GM23338 (cell line): Measurements from ENCODE around the gene COA7. TPM values are rescaled to one million over a fixed set of nuclear protein-coding genes. Genes with fewer than 3 reads are reported as not detected.
A peak's percentile ranks its signal among the peaks of the same experiment; 100 is the strongest.

Source experiments
- ATAC-seq: fragments of 200-7000 bp; cut with Tn5 transposase; 3 replicates; pipeline ENCODE4 v1.9.1; 2020
- DNase-seq: peaks from one replicate; pipeline ENCODE4 v3.0.0-alpha.2; 2015; ENCODE audit warnings: low spot score
- H2AFZ ChIP-seq: fragments of 200-600 bp; sonication (generic); 2 replicates; pipeline ENCODE4 v1.8.0; 2016; ENCODE audit warnings: antibody characterized with exemption, mild to moderate bottlenecking, moderate library complexity
- H3F3A ChIP-seq: fragments of 200-600 bp; sonication (generic); replicated peaks from 2 replicates; pipeline ENCODE4 v1.8.0; 2017; ENCODE audit warnings: antibody characterized with exemption, mixed run types, low read depth
- H3K27ac ChIP-seq: fragments of 200-600 bp; sonication (generic); 2 replicates; pipeline ENCODE4 v1.6.1; 2016; ENCODE audit warnings: low read depth
- H3K27me3 ChIP-seq: fragments of 200-600 bp; sonication (generic); 2 replicates; pipeline ENCODE4 v1.8.0; 2016; ENCODE audit warnings: mild to moderate bottlenecking, mixed run types, moderate library complexity; ENCODE audit not compliant: insufficient read depth
- H3K36me3 ChIP-seq: fragments of 200-600 bp; sonication (generic); 2 replicates; pipeline ENCODE4 v1.8.0; 2016; ENCODE audit warnings: mild to moderate bottlenecking; ENCODE audit not compliant: insufficient read depth
- H3K4me1 ChIP-seq: fragments of 200-600 bp; sonication (generic); 2 replicates; pipeline ENCODE4 v1.8.0; 2016; ENCODE audit warnings: mild to moderate bottlenecking, moderate library complexity; ENCODE audit not compliant: insufficient read depth
- H3K4me2 ChIP-seq: fragments of 200-600 bp; sonication (generic); 2 replicates; pipeline ENCODE4 v1.7.1; 2017; ENCODE audit warnings: mixed run types
- H3K4me3 ChIP-seq: fragments of 200-600 bp; sonication (generic); 2 replicates; pipeline ENCODE4 v1.6.1; 2016; ENCODE audit warnings: mixed run types
- H3K79me2 ChIP-seq: fragments of 200-600 bp; sonication (generic); replicated peaks from 2 replicates; pipeline ENCODE4 v1.8.0; 2017; ENCODE audit warnings: mild to moderate bottlenecking; ENCODE audit not compliant: insufficient read depth
- H3K9me2 ChIP-seq: fragments of 200-600 bp; sonication (generic); 2 replicates; pipeline ENCODE4 v1.8.0; 2017; ENCODE audit not compliant: insufficient read depth
- H4K20me1 ChIP-seq: fragments of 200-600 bp; sonication (generic); replicated peaks from 2 replicates; pipeline ENCODE4 v1.8.0; 2017; ENCODE audit warnings: mild to moderate bottlenecking; ENCODE audit not compliant: insufficient read depth
- H3K27ac Mint-ChIP-seq: 2 replicates; pipeline ENCODE4 v1.8.0; 2020; ENCODE audit warnings: inconsistent platforms, mild to moderate bottlenecking, moderate library complexity, mixed read lengths
- H3K27me3 Mint-ChIP-seq: 3 replicates; pipeline ENCODE4 v1.8.0; 2022; ENCODE audit warnings: low read depth, mild to moderate bottlenecking, moderate library complexity, mixed read lengths, inconsistent platforms; ENCODE audit not compliant: insufficient read depth, poor library complexity
- H3K36me3 Mint-ChIP-seq: 3 replicates; pipeline ENCODE4 v1.8.0; 2021; ENCODE audit warnings: low read depth, mild to moderate bottlenecking, inconsistent platforms, moderate library complexity, mixed read lengths
- H3K4me1 Mint-ChIP-seq: 3 replicates; pipeline ENCODE4 v1.8.0; 2020; ENCODE audit warnings: mild to moderate bottlenecking, inconsistent platforms, mixed read lengths
- H3K4me3 Mint-ChIP-seq: 3 replicates; pipeline ENCODE4 v1.8.0; 2021; ENCODE audit warnings: moderate library complexity, mild to moderate bottlenecking, inconsistent platforms, mixed read lengths
- H3K9me3 Mint-ChIP-seq: 3 replicates; pipeline ENCODE4 v1.8.0; 2020; ENCODE audit warnings: moderate library complexity, mild to moderate bottlenecking, inconsistent platforms, mixed read lengths
- JUNB ChIP-seq: IDR thresholded peaks from one replicate; pipeline ENCODE4 v1.6.1; 2016; ENCODE audit warnings: antibody characterized with exemption; ENCODE audit not compliant: unreplicated experiment
- STAT1 ChIP-seq: IDR thresholded peaks from one replicate; pipeline ENCODE4 v1.6.1; 2016; ENCODE audit warnings: antibody characterized with exemption; ENCODE audit not compliant: unreplicated experiment
- polyA plus RNA-seq: library from polyadenylated mRNA; unstranded; fragments of >200 nt; fragmentation: Nextera tagmentation; extraction: Ambion mirVana; gene quantifications from 2 replicates; pipeline ENCODE4 v1.2.1, GENCODE V29; 2016
- total RNA-seq: library from RNA; depleted of rRNA; stranded (reverse); fragments of >200 nt; shearing (Covaris generic); gene quantifications from 2 replicates; pipeline ENCODE4 v1.2.3, GENCODE V29; 2014
- TF ChIP-seq, protein P1 (sequence below), 2 experiments: fragments of 200-600 bp in 1 of 2; sonication (generic) in 1 of 2; conservative IDR thresholded peaks; 2 replicates each; pipeline versions ENCODE4 v1.5.1 to v1.6.1; 2016 to 2017; ENCODE audit warnings: antibody characterized with exemption in 2 of 2, low read depth in 2 of 2, mild to moderate bottlenecking in 2 of 2, moderate library complexity in 1 of 2
- TF ChIP-seq, protein P2 (sequence below): IDR thresholded peaks from 2 replicates; pipeline ENCODE4 v1.6.1; 2016; ENCODE audit warnings: antibody characterized with exemption
- TF ChIP-seq, protein P3 (sequence below): fragments of 250-450 bp; sonication (Bioruptor Pico); IDR thresholded peaks from 2 replicates; pipeline ENCODE4 v1.5.0; 2020; ENCODE audit warnings: mild to moderate bottlenecking, moderate library complexity

The COA7 gene
- total and polyA plus RNA-seq, 2 experiments from 2014 or later, result 19.7 to 27.5 TPM

DNA sequence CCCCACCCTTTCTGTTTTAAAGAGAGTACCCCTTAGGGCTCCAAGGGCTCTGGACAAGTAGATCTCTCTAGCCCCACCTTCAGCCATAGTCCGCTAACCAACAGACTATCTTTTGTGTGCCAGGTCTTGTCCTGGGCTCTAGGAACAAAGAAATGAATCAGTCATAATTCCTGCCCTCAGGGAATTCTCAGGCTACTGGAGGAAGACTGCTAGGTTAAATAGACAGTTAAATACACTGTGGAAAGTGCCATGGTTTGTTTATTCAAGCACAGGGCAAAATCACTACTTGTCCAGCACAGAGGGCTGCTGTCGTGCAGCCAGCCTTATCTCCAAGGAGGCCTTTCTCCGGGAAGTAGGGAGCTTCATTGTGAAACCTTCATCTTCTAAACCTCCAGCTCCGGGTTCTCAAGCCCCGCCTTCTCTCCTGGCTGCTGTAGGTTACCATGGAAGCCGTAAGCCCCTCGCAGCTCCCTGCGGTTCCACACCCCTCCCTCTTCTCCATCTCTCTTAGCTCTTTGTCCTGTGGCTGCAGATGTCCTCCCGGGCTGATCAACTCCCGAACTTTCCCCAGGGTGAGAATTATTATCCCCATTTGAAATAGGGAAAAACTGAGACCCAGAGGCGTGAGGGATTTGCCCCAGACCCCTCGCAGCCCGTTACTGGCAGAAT is 35.4 kb downstream of the COA7 start (continued):
- TF ChIP-seq, protein P1, sequence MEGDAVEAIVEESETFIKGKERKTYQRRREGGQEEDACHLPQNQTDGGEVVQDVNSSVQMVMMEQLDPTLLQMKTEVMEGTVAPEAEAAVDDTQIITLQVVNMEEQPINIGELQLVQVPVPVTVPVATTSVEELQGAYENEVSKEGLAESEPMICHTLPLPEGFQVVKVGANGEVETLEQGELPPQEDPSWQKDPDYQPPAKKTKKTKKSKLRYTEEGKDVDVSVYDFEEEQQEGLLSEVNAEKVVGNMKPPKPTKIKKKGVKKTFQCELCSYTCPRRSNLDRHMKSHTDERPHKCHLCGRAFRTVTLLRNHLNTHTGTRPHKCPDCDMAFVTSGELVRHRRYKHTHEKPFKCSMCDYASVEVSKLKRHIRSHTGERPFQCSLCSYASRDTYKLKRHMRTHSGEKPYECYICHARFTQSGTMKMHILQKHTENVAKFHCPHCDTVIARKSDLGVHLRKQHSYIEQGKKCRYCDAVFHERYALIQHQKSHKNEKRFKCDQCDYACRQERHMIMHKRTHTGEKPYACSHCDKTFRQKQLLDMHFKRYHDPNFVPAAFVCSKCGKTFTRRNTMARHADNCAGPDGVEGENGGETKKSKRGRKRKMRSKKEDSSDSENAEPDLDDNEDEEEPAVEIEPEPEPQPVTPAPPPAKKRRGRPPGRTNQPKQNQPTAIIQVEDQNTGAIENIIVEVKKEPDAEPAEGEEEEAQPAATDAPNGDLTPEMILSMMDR (conservative IDR thresholded peaks at IDR 0.05; ENCODE audit: low read depth in 2 of 2), result no peak
- TF ChIP-seq JUNB, result no peak
- TF ChIP-seq, protein P2, sequence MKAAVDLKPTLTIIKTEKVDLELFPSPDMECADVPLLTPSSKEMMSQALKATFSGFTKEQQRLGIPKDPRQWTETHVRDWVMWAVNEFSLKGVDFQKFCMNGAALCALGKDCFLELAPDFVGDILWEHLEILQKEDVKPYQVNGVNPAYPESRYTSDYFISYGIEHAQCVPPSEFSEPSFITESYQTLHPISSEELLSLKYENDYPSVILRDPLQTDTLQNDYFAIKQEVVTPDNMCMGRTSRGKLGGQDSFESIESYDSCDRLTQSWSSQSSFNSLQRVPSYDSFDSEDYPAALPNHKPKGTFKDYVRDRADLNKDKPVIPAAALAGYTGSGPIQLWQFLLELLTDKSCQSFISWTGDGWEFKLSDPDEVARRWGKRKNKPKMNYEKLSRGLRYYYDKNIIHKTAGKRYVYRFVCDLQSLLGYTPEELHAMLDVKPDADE, result no peak

DNA sequence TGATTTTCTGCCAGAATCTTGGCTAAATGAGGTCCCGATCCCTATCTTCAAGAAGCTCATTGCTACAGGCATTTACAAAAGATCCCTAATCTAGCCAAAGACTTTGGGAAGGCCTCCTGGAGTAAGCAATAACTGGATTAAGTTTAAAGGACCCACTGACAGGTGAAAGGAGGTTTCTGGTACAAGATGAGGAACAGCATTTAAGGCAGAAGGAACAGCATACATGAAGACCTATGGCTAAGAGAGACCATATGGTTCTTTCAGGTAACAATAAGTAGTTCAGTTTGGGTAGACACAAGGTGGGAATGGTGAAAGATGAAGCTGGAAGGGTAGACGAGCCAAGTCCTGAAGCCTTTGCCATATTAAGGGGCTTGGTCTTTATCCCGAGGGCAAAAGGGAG is 37.3 kb downstream of the COA7 start:
- no peak overlapping the region for H3K4me3 ChIP-seq
- H3K4me3 Mint-ChIP-seq, result no peak overlapping the region
- no peak for TF ChIP-seq STAT1
- TF ChIP-seq, protein P3, sequence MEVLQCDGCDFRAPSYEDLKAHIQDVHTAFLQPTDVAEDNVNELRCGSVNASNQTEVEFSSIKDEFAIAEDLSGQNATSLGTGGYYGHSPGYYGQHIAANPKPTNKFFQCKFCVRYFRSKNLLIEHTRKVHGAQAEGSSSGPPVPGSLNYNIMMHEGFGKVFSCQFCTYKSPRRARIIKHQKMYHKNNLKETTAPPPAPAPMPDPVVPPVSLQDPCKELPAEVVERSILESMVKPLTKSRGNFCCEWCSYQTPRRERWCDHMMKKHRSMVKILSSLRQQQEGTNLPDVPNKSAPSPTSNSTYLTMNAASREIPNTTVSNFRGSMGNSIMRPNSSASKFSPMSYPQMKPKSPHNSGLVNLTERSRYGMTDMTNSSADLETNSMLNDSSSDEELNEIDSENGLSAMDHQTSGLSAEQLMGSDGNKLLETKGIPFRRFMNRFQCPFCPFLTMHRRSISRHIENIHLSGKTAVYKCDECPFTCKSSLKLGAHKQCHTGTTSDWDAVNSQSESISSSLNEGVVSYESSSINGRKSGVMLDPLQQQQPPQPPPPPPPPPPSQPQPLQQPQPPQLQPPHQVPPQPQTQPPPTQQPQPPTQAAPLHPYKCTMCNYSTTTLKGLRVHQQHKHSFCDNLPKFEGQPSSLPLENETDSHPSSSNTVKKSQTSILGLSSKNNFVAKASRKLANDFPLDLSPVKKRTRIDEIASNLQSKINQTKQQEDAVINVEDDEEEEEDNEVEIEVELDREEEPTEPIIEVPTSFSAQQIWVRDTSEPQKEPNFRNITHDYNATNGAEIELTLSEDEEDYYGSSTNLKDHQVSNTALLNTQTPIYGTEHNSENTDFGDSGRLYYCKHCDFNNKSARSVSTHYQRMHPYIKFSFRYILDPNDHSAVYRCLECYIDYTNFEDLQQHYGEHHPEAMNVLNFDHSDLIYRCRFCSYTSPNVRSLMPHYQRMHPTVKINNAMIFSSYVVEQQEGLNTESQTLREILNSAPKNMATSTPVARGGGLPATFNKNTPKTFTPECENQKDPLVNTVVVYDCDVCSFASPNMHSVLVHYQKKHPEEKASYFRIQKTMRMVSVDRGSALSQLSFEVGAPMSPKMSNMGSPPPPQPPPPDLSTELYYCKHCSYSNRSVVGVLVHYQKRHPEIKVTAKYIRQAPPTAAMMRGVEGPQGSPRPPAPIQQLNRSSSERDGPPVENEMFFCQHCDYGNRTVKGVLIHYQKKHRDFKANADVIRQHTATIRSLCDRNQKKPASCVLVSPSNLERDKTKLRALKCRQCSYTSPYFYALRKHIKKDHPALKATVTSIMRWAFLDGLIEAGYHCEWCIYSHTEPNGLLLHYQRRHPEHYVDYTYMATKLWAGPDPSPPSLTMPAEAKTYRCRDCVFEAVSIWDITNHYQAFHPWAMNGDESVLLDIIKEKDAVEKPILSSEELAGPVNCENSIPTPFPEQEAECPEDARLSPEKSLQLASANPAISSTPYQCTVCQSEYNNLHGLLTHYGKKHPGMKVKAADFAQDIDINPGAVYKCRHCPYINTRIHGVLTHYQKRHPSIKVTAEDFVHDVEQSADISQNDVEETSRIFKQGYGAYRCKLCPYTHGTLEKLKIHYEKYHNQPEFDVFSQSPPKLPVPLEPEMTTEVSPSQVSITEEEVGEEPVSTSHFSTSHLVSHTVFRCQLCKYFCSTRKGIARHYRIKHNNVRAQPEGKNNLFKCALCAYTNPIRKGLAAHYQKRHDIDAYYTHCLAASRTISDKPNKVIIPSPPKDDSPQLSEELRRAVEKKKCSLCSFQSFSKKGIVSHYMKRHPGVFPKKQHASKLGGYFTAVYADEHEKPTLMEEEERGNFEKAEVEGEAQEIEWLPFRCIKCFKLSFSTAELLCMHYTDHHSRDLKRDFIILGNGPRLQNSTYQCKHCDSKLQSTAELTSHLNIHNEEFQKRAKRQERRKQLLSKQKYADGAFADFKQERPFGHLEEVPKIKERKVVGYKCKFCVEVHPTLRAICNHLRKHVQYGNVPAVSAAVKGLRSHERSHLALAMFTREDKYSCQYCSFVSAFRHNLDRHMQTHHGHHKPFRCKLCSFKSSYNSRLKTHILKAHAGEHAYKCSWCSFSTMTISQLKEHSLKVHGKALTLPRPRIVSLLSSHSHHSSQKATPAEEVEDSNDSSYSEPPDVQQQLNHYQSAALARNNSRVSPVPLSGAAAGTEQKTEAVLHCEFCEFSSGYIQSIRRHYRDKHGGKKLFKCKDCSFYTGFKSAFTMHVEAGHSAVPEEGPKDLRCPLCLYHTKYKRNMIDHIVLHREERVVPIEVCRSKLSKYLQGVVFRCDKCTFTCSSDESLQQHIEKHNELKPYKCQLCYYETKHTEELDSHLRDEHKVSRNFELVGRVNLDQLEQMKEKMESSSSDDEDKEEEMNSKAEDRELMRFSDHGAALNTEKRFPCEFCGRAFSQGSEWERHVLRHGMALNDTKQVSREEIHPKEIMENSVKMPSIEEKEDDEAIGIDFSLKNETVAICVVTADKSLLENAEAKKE, result no peak
- no peaks in the 10 kb centered on the region for H3K27me3 ChIP-seq
- H3K27ac Mint-ChIP-seq, result no peak overlapping the region
- H3K27me3 Mint-ChIP-seq, result peaks cover 5% of the 10 kb centered on the region
- H3K27ac ChIP-seq, result 0 out of 2 replicates have a peak overlapping the region, but pooled peaks have one; percentile 23
- H3K4me2 ChIP-seq, result peak overlapping the region; percentile 63; the same call in 1 of the 2 replicates
- no peaks in the 10 kb centered on the region for H3K9me3 Mint-ChIP-seq
- H3K79me2 ChIP-seq, result no peaks in the 10 kb centered on the region
- no peak for ATAC-seq
- H3K36me3 Mint-ChIP-seq, result no peaks in the 10 kb centered on the region
- no peaks in the 10 kb centered on the region for H3K36me3 ChIP-seq
- no peaks in the 10 kb centered on the region for H4K20me1 ChIP-seq
- no peak for DNase-seq
- peaks cover 25% of the 10 kb centered on the region for H3K4me1 ChIP-seq
- H3K4me1 Mint-ChIP-seq, result peaks cover 40% of the 10 kb centered on the region
- no peaks in the 10 kb centered on the region for H3K9me2 ChIP-seq
- no peaks in the 10 kb centered on the region for H3F3A ChIP-seq
- peak overlapping the region; percentile 85 for H2AFZ ChIP-seq
